MCF 10A (cell line): ENCODE measurements around the gene PDE4DIP. TPM values are rescaled to one million over a fixed set of nuclear protein-coding genes. Genes with fewer than 3 reads are reported as not detected.
"Not testable (repeated sequence)": the region's sequence is repeated elsewhere in the genome, so short reads cannot be mapped to it uniquely, and the experiment has no call there.

ENCODE experiments used
- BruUV-seq: library from RNA; stranded (reverse); fragments of 400-500 nt; replicated peaks from 2 replicates; lab custom pipeline; 2021; lab: Mats Ljungman, UMichigan
- CTCF ChIA-PET: fragments of 300-600 bp; sonication (Branson Sonifier 250); formaldehyde crosslinking; extraction: SDS; loops from one replicate; lab custom pipeline; 2021; ENCODE audit warnings: antibody characterized with exemption, inconsistent platforms; lab: Yijun Ruan, JAX
- POLR2A ChIA-PET: fragments of 300-600, 350-650 bp; sonication (Branson Sonifier 250); formaldehyde crosslinking; extraction: SDS; loops from one replicate; lab custom pipeline; 2020; ENCODE audit warnings: antibody characterized with exemption, inconsistent platforms; lab: Yijun Ruan, JAX
- DNase-seq: peaks from one replicate; pipeline ENCODE4 v3.0.0-alpha.2; 2018; ENCODE audit not compliant: unreplicated experiment
- H3K27ac Mint-ChIP-seq: one replicate; pipeline ENCODE4 v1.8.0; 2022; ENCODE audit warnings: mild to moderate bottlenecking, low read depth, mixed read lengths; ENCODE audit not compliant: unreplicated experiment
- H3K27me3 Mint-ChIP-seq: one replicate; pipeline ENCODE4 v1.8.0; 2022; ENCODE audit warnings: mixed read lengths; ENCODE audit not compliant: insufficient read depth, unreplicated experiment
- H3K36me3 Mint-ChIP-seq: one replicate; pipeline ENCODE4 v1.8.0; 2022; ENCODE audit warnings: mild to moderate bottlenecking, moderate library complexity, mixed read lengths; ENCODE audit not compliant: insufficient read depth, unreplicated experiment
- H3K4me1 Mint-ChIP-seq: one replicate; pipeline ENCODE4 v1.8.0; 2022; ENCODE audit warnings: mixed read lengths; ENCODE audit not compliant: insufficient read depth, unreplicated experiment
- H3K4me3 Mint-ChIP-seq: one replicate; pipeline ENCODE4 v1.8.0; 2022; ENCODE audit warnings: mild to moderate bottlenecking, moderate library complexity, mixed read lengths; ENCODE audit not compliant: unreplicated experiment
- H3K9me3 Mint-ChIP-seq: one replicate; pipeline ENCODE4 v1.8.0; 2022; ENCODE audit warnings: mixed read lengths; ENCODE audit not compliant: unreplicated experiment
- intact Hi-C: fragments of 100-400 bp; cut with micrococcal nuclease; formaldehyde crosslinking; loops from 2 replicates; pipeline ENCODE4 v1.14.1; 2022
- total RNA-seq: library from RNA; stranded (reverse); gene quantifications from 2 replicates; pipeline ENCODE4 v1.2.3, GENCODE V29; 2022

Gene PDE4DIP
- total RNA-seq, 1 experiment from 2014 or later = 79.6 TPM

DNA sequence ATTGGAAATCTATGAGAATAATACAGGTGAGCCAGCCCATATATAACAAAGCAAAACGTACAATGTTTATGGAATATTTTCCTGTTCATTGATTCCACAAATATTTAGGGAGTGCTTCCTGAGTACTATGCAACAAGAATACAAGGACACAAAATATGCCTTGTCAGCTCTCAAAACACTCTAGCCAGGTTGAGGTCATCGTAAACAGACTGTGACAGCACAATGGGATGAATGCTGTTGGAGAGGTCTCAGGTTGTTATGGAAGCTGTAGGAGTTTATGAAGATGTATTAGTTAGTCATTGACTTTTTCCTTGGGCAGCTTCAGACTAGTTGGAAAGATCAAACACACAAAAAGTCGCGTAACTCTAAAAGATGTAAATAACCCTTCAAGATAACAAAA lies 42.1 kb downstream of the PDE4DIP start:
- CTCF ChIA-PET, intact Hi-C loops, H3K27me3 Mint-ChIP-seq, H3K4me1 Mint-ChIP-seq, H3K4me3 Mint-ChIP-seq, H3K27ac Mint-ChIP-seq, H3K9me3 Mint-ChIP-seq, POLR2A ChIA-PET, H3K36me3 Mint-ChIP-seq, BruUV-seq, DNase-seq: not testable (repeated sequence)

DNA sequence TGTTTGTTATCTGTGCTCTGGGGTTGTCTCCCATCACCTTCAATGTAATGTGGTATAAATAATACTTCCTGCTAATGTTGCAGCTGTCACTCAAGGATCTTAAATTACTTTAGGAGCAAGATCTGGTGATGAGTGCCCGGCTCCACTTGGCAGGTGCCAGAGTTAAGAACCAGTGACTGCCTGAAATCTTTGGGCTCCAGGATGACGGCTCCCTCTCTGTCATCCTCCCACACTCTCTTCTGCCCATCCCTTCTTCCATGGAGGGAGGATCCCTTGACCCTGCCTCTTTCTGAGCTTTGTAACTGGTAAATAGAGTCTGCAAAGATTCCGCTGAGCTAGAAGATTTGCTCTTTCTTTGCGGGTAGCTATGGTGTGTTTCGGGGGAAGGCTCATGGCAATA lies 44.4 kb downstream of the PDE4DIP start:
- POLR2A ChIA-PET, H3K27ac Mint-ChIP-seq, CTCF ChIA-PET, intact Hi-C loops, BruUV-seq, H3K4me3 Mint-ChIP-seq, H3K27me3 Mint-ChIP-seq, H3K9me3 Mint-ChIP-seq, DNase-seq, H3K4me1 Mint-ChIP-seq, H3K36me3 Mint-ChIP-seq: not testable (repeated sequence)

DNA sequence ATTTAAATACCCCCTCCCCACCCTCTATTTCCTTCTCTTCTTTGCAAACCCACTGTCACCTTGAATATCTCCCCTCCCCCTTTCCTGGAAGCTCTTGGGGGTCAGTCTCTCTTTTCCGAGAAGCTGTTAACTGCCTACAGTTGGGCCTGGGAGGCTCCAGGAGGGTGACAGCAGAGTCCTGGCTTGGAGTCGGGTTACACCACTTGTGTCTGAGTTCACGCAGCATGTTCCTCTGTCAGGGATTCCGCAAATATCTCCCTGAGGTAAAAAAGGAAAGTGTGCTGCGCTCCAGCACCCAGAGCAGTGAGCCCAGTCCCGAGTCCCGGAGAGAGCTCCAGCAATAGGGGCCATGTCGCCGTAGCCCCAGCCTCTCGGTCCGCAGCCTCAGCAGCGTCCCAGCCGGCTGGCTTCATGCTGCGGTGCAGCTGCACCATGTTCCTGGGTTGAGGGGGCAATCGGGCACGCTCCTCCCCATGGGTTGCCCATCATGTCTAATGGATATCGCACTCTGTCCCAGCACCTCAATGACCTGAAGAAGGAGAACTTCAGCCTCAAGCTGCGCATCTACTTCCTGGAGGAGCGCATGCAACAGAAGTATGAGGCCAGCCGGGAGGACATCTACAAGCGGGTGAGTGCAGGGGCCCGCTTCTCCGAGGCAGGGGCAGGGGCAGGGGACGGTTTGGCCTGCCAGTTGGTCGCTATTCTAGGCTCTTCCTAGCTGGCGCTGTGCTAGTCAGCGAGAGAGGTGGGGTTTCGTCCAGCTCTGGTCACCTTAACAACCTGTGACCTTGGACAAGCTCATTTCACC lies 45.2 kb downstream of the PDE4DIP start:
- CTCF ChIA-PET, H3K4me1 Mint-ChIP-seq: not testable (repeated sequence)

DNA sequence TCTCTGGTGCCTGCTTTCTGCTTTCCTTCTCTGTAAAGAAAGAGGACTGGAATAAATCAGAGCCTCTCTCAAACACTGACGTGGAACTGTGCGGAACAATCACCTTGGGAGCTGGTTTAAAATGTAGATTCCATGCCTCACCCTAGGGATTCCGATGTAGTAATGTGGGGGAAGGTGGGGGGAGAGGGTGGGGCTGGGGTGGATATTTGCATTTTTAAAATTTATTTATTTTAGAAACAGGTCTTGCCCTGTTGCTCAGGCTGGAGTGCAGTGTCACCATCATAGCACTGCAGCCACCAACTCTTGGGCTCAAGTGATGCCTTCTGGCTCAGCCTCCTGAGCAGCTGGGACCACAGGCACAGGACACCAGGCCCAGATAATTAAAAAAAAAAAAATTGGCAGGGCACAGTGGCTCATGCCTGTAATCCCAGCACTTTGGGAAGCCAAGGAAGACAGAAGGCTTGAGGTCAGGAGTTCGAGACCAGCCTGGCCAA lies 45.9 kb downstream of the PDE4DIP start:
- H3K9me3 Mint-ChIP-seq, H3K4me3 Mint-ChIP-seq, H3K4me1 Mint-ChIP-seq, H3K36me3 Mint-ChIP-seq, BruUV-seq, intact Hi-C loops, H3K27me3 Mint-ChIP-seq, H3K27ac Mint-ChIP-seq, POLR2A ChIA-PET, DNase-seq, CTCF ChIA-PET: not testable (repeated sequence)

More for the DNA sequence above, 45.2 kb downstream of the PDE4DIP start:
- H3K9me3 Mint-ChIP-seq, H3K27me3 Mint-ChIP-seq, POLR2A ChIA-PET, BruUV-seq, DNase-seq, intact Hi-C loops, H3K36me3 Mint-ChIP-seq, H3K4me3 Mint-ChIP-seq, H3K27ac Mint-ChIP-seq: not testable (repeated sequence)

DNA sequence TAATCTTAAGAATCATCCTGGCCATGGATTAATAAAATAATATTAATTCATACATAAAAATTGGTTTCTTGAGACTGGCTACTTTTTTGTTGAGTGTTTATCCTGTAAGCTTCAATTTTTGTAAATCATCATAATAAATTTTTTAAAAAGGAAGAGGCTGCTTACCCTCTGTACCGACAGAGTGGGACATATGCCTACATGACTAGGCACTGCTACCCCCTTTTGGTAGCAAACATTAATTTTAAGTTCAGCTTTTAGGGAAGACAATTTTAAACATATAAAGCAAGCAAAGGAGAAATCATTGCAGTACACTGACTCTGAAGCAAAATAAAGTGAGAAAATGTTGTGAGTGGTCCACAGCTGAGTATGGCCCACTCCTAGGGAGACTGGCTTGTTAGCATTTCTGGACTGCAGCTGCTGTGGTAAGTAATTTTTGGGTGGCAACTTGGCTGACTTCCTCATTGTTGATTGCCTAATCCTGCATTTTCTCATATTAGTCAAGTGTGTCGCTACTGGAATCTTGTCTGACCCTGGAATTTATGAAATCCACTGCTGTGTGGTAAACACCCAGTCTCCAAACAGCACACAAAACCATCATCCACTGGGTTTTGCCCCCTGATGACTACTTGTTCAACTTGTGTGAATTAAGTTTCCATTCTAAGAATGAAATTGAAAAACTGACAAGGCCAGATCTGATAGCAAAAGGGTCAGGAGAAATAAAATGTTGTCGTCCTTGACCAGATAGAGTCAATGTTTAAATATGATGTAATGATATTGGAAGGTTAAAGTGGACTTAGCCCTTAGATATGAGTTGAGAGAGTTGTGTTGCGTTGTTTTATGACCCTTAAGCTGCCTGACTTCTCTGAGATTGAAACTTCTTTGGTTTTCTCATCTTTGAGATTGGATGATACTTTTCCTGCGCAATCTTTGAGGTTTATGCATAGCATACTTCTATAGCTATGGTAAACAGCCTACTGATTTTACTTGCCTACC lies 50.4 kb downstream of the PDE4DIP start:
- H3K27ac Mint-ChIP-seq, H3K4me3 Mint-ChIP-seq, H3K9me3 Mint-ChIP-seq, H3K4me1 Mint-ChIP-seq, H3K36me3 Mint-ChIP-seq, intact Hi-C loops, H3K27me3 Mint-ChIP-seq, DNase-seq, POLR2A ChIA-PET, CTCF ChIA-PET: not testable (repeated sequence)
- TSS peak; percentile 63 for BruUV-seq

DNA sequence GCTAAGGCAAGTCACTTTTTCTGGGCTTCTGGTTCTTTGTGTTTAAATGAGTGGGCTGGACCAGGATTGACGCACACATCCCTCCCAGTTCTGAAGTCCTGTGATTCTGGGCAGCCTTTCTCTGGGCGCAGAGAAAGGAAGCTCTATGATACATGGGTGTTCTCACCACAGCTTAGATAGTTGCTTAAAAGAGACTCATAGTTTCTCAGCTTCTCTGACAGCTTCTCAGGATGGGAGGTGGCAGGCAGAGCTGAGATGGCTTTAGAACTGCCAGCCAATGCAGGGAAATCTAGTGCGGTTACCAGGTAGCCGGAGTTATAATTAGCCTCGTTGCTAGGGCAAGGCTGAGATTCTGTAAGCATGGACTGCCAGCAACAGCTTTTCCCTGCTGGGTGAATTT lies 55.8 kb downstream of the PDE4DIP start:
- POLR2A ChIA-PET, BruUV-seq, H3K9me3 Mint-ChIP-seq, H3K27me3 Mint-ChIP-seq, CTCF ChIA-PET, H3K36me3 Mint-ChIP-seq, H3K27ac Mint-ChIP-seq, intact Hi-C loops, H3K4me1 Mint-ChIP-seq, H3K4me3 Mint-ChIP-seq, DNase-seq: not testable (repeated sequence)

DNA sequence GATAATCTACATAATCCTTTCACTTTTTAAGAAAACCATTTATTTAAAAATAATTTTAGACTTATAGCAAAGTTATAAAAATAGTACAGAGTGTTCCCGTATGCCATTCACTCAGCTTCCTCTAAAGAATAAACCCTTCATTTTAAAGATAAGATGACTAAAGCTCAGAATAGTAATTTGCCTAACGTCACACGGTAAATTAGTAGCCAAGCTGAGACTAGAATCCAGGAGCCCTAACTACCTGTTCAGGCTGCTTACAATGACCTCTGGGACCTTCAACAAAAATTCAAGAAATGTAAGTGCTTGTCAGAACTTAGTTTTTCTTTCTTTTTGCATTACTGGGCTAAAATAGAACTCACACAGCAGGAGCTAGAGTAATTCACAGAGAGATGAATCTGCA lies 56.5 kb downstream of the PDE4DIP start:
- H3K4me3 Mint-ChIP-seq, H3K4me1 Mint-ChIP-seq, H3K27me3 Mint-ChIP-seq, POLR2A ChIA-PET, CTCF ChIA-PET, H3K9me3 Mint-ChIP-seq, DNase-seq, intact Hi-C loops, H3K27ac Mint-ChIP-seq, H3K36me3 Mint-ChIP-seq: not testable (repeated sequence)
- TSS peak; percentile 89 for BruUV-seq

DNA sequence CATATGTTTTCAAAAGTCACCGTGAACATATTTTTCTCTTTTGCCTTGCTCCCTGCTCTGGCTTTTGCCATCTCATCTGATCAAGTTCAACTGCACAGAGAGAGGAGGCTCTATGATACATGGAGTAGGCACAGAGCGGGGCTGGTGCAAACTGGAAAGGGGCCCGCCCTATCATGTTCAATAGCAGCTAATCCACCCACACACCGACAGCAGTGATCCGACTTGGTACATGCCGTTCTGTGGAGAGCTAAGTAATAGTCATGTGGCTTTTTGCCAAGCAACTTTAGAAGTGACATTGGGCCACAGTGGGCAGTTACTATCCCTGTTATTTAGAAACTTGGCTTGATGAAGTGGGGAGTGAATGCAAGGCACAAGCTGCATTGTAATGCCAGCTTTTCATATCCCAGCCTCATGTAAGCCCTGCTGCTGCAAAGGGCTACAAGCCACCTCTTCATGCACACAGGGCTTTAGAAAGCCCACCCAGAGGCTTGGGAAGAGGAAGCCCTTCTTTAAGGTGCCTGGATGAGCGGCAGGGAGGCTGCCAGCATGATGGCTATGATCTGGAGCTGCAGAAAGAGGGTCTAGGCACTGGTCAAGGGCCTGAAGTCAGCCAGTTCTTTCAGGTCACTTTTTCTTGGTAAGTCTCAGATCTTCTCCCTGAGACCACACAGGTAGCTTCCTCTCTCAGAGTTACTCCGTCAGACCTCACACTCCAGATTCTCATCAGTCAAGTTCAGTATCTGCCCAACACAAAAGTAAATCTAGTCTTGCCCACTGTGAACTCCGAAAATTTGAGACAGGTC lies 57.1 kb downstream of the PDE4DIP start:
- H3K27me3 Mint-ChIP-seq, BruUV-seq, DNase-seq, H3K36me3 Mint-ChIP-seq, POLR2A ChIA-PET, CTCF ChIA-PET, H3K9me3 Mint-ChIP-seq, intact Hi-C loops, H3K4me1 Mint-ChIP-seq: not testable (repeated sequence)
- peak overlapping the region; percentile 61 for H3K4me3 Mint-ChIP-seq
- H3K27ac Mint-ChIP-seq = peak overlapping the region; percentile 89
